C4-2B (cell line): ENCODE measurements around the gene PGGHG.

Experiments used
- CTCF ChIP-seq: fragments of 450-650 bp; conservative IDR thresholded peaks from 2 replicates; pipeline ENCODE4 v1.5.1; 2017; ENCODE audit warnings: mild to moderate bottlenecking
- ZFX ChIP-seq: fragments of 450-650 bp; IDR thresholded peaks from 2 replicates; pipeline ENCODE4 v1.6.1; 2017

- TF ChIP-seq CTCF, result no peak
- no peak for TF ChIP-seq ZFX
Measured at GRCh38 chr11:276219-276618, 12.7 kb upstream of the PGGHG start.
